Tibial artery (tissue), 4 donors: Measurements from ENCODE around the gene INPP4B.
A peak's percentile ranks its signal among the peaks of the same experiment; 100 is the strongest.

ENCODE experiments used
- DNase-seq, 2 donors: peaks; one replicate each; pipeline ENCODE4 v3.0.0-alpha.2; 2019
- H3K27ac ChIP-seq, 2 donors: fragments of 200-600 bp; sonication (generic) in 1 of 2; 1 replicate in 1 of 2; 2 replicates in 1 of 2; pipeline ENCODE4 v1.5.1; 2018 to 2019; ENCODE audit warnings: mild to moderate bottlenecking in 1 of 2
- H3K27me3 ChIP-seq, 2 donors: fragments of 200-600 bp; sonication (generic) in 1 of 2; one replicate each; pipeline versions ENCODE4 v1.5.1 to v1.6.0; 2016 to 2019
- H3K36me3 ChIP-seq, 3 donors: fragments of 200-600 bp; sonication (generic) in 2 of 3; one replicate each; pipeline ENCODE4 v1.5.1; 2016 to 2019; ENCODE audit warnings: mild to moderate bottlenecking in 2 of 3
- H3K4me1 ChIP-seq, 4 donors: fragments of 200-600 bp; sonication (generic) in 2 of 4; 1 replicate in 3 of 4; 2 replicates in 1 of 4; pipeline ENCODE4 v1.5.1; 2016 to 2019
- H3K4me3 ChIP-seq, 2 donors: fragments of 200-600 bp; sonication (generic) in 1 of 2; 1 replicate in 1 of 2; 2 replicates in 1 of 2; pipeline ENCODE4 v1.5.1; 2018 to 2019; ENCODE audit warnings: mild to moderate bottlenecking in 2 of 2
- H3K9me3 ChIP-seq, 3 donors: fragments of 200-600 bp; sonication (generic) in 1 of 3; one replicate each; pipeline ENCODE4 v1.5.1; 2016 to 2019
- intact Hi-C: fragments of 100-400 bp; cut with DNase I; formaldehyde crosslinking; loops from one replicate; pipeline ENCODE4 v1.15.0; 2023; ENCODE audit warnings: low total_unique reads
- TF ChIP-seq, protein P1 (sequence below), 2 experiments: fragments of 200-600 bp in 1 of 2; fragments of 450-650 bp in 1 of 2; IDR thresholded peaks; one replicate each; pipeline ENCODE4 v1.5.1; 2017 to 2019; ENCODE audit warnings: antibody characterized with exemption in 2 of 2, mild to moderate bottlenecking in 1 of 2, moderate library complexity in 1 of 2

INPP4B gene

DNA sequence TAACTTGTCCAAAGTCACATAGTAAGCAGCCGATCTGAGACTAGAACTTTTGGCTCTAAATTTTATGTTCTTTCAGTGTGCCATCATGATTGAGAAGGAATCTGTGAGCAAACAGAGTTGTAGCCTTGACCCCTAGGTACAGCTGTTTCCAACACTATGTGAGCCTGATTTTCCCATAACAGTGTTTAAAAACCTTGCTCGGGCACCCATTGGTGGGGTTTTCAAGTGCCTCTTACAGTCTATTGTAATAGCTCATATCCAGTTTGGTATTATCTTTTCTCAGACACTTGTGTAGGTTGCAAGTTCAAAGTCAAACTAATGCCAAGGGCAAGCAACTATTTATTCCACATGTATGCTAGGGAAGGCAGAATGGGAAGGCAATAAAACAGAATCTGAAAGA, 467.9 kb downstream of the INPP4B start:
- Histone ChIP-seq H3K27me3 (no peaks in the 10 kb centered on the region), H3K27ac (peak overlapping the region in 1 of 2 donors; percentile 52), H3K4me1 (peaks cover 0 to 41% (median 19%) of the 10 kb centered on the region in 4 donors), H3K36me3 (no peaks in the 10 kb centered on the region), H3K4me3 (no peak overlapping the region), H3K9me3 (no peaks in the 10 kb centered on the region)
- DNase-seq: no peak
- intact Hi-C loops: no loop called here
- TF ChIP-seq, protein P1, sequence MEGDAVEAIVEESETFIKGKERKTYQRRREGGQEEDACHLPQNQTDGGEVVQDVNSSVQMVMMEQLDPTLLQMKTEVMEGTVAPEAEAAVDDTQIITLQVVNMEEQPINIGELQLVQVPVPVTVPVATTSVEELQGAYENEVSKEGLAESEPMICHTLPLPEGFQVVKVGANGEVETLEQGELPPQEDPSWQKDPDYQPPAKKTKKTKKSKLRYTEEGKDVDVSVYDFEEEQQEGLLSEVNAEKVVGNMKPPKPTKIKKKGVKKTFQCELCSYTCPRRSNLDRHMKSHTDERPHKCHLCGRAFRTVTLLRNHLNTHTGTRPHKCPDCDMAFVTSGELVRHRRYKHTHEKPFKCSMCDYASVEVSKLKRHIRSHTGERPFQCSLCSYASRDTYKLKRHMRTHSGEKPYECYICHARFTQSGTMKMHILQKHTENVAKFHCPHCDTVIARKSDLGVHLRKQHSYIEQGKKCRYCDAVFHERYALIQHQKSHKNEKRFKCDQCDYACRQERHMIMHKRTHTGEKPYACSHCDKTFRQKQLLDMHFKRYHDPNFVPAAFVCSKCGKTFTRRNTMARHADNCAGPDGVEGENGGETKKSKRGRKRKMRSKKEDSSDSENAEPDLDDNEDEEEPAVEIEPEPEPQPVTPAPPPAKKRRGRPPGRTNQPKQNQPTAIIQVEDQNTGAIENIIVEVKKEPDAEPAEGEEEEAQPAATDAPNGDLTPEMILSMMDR (IDR thresholded peaks at IDR 0.05): no peak

GRCh38 chr4:142377342-142378091, 468.6 kb downstream of the INPP4B start:
- Histone ChIP-seq H3K36me3 (no peaks in the 10 kb centered on the region), H3K4me3 (no peak overlapping the region), H3K4me1 (peaks cover 0 to 48% (median 22%) of the 10 kb centered on the region in 4 donors), H3K9me3 (no peaks in the 10 kb centered on the region), H3K27me3 (no peaks in the 10 kb centered on the region), H3K27ac (peak overlapping the region in 1 of 2 donors; percentile 52)
- intact Hi-C loops: no loop called here
- TF ChIP-seq, protein P1 (IDR thresholded peaks at IDR 0.05): no peak
- no peak for DNase-seq

- Histone ChIP-seq H3K4me1 (peaks cover 0 to 53% (median 22%) of the 10 kb centered on the region in 4 donors), H3K36me3 (no peaks in the 10 kb centered on the region), H3K4me3 (no peak overlapping the region), H3K27me3 (no peaks in the 10 kb centered on the region), H3K27ac (no peak overlapping the region), H3K9me3 (no peaks in the 10 kb centered on the region)
- intact Hi-C loops: no loop called here
- TF ChIP-seq, protein P1 (IDR thresholded peaks at IDR 0.05): no peak
- DNase-seq: no peak
These were observed 469.9 kb downstream of the INPP4B start for GRCh38 chr4:142376204-142376603.

GRCh38 chr4:142373610-142374009, 472.5 kb downstream of the INPP4B start:
- no peaks in the 10 kb centered on the region for H3K27me3 ChIP-seq
- peaks cover 0 to 35% (median 10%) of the 10 kb centered on the region in 4 donors for H3K4me1 ChIP-seq
- H3K27ac ChIP-seq: peak overlapping the region in 1 of 2 donors; percentile 27
- no peaks in the 10 kb centered on the region for H3K36me3 ChIP-seq
- intact Hi-C loops: no loop called here
- TF ChIP-seq, protein P1 (IDR thresholded peaks at IDR 0.05): no peak
- DNase-seq: no peak
- no peaks in the 10 kb centered on the region for H3K9me3 ChIP-seq
- no peak overlapping the region for H3K4me3 ChIP-seq

DNA sequence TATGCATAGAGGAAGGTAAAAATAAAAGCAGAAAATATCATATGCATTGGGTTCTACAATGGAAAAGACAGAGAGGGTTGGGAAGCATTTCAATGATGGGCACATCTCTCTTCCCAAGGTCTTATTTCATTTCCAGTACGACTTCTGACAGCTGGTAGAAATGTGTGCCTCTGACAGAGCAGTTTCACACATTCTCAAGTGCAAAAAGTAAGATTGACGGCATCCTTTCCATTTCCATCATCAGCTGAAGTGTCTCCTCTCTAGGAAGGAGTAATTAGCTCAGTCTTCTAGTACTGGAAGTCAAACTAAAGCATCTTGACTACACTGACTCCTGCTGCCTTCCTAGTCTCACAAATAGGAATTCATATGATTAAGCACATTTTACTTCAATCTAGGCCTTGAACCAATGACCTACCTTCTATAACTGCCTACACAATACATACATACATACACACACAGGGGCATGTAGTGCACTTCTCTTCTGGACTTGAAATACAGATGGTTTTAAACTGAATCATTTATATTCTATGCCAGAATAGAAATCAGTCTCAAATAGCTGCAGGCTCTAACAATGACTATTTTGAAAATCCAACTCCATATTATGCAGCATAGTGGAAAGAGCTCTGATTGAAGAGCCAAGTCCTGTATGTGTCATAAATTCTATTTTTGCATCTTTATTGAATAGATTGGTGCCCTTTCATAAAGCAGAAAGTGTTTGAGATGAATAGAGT, 473.4 kb downstream of the INPP4B start:
- H3K9me3 ChIP-seq: no peaks in the 10 kb centered on the region
- peak overlapping the region in 1 of 2 donors; percentile 18 for H3K27ac ChIP-seq
- intact Hi-C loops: no loop called here
- DNase-seq: no peak
- H3K4me3 ChIP-seq: no peak overlapping the region
- TF ChIP-seq, protein P1 (IDR thresholded peaks at IDR 0.05): no peak
- peaks cover 0 to 29% (median 10%) of the 10 kb centered on the region in 4 donors for H3K4me1 ChIP-seq
- H3K36me3 ChIP-seq: no peaks in the 10 kb centered on the region
- no peaks in the 10 kb centered on the region for H3K27me3 ChIP-seq
